ENCODE results near the gene CKAP5. TPM values are rescaled to one million over a fixed set of nuclear protein-coding genes. Genes with fewer than 3 reads are reported as not detected.

The CKAP5 gene
- total RNA-seq = 10 to 100 TPM; 30.7 to 42.3 (median 36.5) TPM

DNA sequence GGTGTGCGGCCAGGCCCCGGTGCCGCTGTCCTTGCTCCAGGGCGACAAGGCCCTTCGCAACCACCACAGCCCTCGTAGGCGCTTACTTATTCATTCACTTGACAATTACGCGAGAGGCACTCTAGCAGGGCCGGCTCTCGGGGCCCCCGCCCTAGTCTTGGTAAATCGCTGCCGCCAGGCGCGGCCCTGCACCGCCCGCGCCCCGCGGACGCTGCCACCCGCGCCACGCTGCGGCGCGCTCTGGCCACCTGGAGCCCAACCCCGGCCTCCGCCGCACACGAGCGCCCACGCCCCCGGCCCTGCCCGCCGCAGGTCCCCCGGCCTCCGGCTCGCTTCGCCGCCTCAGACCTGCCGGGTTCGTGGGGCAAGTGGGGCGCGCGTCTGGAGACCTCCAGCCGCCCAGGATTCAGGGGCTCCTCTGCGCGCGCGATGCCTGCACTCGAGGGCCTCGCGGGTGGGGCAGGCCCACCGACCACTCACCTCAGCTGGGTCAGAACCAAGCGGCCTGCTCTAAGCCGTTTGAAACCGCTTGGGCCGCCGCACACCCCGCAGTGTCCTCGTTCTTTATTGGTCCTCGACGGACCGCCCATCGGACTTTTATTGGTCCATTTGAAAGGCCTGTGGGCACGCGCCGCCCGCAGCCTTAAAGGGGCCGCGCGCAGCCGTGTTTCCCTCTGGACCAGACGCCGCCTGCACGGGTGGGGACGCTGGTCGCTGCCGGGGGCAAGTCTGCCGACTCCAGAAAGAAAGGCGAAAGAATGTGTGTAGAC, at the start of gene CKAP5:
CKAP5 (minus strand) TSS at position 541 of the 770 bp plus-strand sequence. CDS start 25,049 bp downstream, outside the sequence.
- TF ChIP-seq, protein P1, sequence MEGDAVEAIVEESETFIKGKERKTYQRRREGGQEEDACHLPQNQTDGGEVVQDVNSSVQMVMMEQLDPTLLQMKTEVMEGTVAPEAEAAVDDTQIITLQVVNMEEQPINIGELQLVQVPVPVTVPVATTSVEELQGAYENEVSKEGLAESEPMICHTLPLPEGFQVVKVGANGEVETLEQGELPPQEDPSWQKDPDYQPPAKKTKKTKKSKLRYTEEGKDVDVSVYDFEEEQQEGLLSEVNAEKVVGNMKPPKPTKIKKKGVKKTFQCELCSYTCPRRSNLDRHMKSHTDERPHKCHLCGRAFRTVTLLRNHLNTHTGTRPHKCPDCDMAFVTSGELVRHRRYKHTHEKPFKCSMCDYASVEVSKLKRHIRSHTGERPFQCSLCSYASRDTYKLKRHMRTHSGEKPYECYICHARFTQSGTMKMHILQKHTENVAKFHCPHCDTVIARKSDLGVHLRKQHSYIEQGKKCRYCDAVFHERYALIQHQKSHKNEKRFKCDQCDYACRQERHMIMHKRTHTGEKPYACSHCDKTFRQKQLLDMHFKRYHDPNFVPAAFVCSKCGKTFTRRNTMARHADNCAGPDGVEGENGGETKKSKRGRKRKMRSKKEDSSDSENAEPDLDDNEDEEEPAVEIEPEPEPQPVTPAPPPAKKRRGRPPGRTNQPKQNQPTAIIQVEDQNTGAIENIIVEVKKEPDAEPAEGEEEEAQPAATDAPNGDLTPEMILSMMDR (IDR thresholded peaks at IDR 0.05; ENCODE audit: low read depth) = no peak

DNA sequence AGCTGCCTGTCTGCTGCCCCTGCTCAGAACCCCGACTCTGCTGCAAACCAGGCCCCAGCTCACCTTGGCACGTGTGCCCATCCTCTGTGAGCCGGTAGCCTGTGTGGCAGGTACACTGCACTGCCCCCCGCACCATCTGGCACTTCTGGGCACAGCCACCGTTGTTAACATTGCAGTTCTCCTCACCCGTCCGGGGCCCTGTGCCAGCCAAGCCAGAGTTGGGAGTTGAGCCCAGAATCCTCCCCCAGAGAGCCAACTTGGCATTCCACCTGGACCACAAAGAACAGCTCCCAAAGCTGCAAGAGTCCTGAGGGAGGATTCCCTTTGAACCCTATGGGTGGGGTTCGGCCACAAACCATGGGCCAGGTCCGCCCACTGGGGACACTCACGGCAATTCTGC, 49.7 kb upstream of the CKAP5 start:
- TF ChIP-seq, protein P1 (IDR thresholded peaks at IDR 0.05; ENCODE audit: low read depth) = no peak

DNA sequence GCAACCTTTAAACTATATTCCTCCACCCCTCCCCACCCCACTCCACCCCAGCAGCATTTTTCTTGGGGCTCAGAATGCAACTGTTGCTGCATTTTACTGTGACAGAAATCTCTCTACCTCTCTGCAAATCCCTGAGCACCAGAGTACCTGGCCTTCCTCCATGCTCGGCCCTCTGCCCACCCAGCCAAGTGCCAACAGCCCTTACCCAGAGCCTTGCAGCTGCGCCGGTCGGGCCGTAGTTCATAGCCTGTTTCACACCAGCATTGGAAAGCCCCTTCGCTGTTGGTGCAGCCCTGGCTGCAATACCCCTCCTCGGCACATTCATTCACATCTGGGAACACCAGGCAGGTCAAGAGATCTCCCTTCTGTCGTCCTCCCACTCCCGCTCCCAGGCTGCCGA, 48.9 kb upstream of the CKAP5 start:
- TF ChIP-seq, protein P1 (IDR thresholded peaks at IDR 0.05; ENCODE audit: low read depth) = no peak

DNA sequence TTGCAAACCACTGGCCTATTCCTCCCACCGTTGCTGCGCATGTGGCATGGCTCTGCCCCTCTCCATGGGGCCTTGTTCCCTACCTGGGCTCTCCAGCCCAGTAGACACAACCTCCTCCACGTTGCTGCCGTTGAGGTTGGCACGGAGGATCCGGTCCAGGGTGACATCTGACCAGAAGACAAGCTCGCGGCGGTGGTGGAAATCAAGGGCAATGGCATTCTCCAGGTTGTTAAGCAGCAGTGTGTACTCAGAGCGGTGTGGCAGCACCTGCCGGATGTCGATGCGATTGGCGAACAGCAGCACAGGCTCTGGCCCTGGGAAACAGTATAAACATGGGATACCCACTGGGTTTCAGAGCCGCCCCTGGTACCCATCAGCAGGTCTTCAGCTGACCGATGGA, 48.4 kb upstream of the CKAP5 start:
- TF ChIP-seq, protein P1 (IDR thresholded peaks at IDR 0.05; ENCODE audit: low read depth) = no peak

DNA sequence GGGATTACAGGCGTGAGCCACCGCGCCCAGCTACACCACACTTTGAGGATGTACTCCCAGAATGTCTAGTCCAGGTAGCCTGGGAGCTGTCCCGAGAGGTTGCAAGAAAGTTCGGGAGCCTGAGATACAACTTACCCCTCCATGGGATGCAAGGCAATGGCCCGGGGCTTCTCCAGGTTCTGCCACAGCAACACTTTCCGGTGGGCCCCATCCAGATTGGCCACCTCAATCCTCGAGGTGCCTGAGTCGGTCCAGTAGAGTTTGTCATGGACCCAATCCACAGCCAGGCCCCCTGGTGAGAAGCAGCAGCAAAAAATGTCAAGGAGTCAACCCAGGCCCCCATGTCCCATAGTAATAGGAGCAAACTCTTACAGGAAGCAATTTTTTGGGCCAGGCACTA, 46.8 kb upstream of the CKAP5 start:
- TF ChIP-seq, protein P1 (IDR thresholded peaks at IDR 0.05; ENCODE audit: low read depth) = no peak

DNA sequence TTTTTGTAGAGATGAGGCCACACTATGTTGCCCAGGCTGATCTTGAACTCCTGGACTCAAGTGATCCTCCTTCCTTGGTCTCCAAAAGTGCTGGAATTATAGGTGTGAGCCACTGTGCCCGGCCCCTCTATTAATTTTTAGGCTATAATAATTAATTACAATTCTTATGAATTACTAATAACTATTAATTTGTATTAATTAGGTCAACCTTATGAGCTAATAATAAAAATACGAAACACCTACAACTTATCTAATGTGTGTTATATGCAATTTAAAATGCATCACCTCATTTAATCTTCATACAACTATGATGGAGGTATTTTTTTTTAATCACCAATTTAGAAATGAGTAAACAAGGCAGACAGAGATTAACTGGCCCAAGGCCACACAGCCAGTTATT, 46.0 kb upstream of the CKAP5 start:
- TF ChIP-seq, protein P1 (IDR thresholded peaks at IDR 0.05; ENCODE audit: low read depth) = no peak

DNA sequence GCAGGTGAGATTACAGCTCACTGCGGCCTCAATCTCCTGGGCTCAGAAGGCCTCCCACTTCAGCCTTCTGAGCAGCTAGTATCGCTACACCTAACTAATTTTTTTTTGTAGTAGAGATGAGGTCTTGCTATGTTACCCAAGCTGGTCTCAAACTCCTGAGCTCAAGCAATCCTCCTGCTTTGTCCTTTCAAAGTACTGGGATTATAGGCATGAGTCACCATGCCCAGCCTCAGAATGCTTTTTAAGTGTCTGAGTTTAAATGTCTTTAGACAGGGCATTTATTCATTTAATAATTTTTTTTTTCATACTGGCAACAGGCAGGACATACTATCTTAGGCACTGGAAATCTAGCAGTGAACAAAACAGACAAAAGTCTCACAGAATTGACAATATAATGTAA, 44.6 kb upstream of the CKAP5 start:
- TF ChIP-seq, protein P1 (IDR thresholded peaks at IDR 0.05; ENCODE audit: low read depth) = no peak
